GM19240 (cell line): Measurements from ENCODE around the gene PRKAB1.

Experiments
- DNase-seq: peaks from one replicate; pipeline ENCODE4 v3.0.0; 2011; ENCODE audit warnings: low spot score; ENCODE audit not compliant: insufficient read length

The PRKAB1 gene

GRCh38 chr12:119712721-119713120 is 44.8 kb downstream of the PRKAB1 start:
- DNase-seq = no peak

- no peak for DNase-seq
Observed at GRCh38 chr12:119713551-119714031, 45.7 kb downstream of the PRKAB1 start.

- DNase-seq = no peak
Observed at GRCh38 chr12:119714614-119715267, 46.8 kb downstream of the PRKAB1 start.

- no peak for DNase-seq
Observed at GRCh38 chr12:119715268-119715620, 47.3 kb downstream of the PRKAB1 start.

- no peak for DNase-seq
Observed at GRCh38 chr12:119718141-119718540, 50.2 kb downstream of the PRKAB1 start.

- DNase-seq = no peak
Observed at GRCh38 chr12:119720349-119720748, 52.4 kb downstream of the PRKAB1 start.

GRCh38 chr12:119721306-119721705 is 53.4 kb downstream of the PRKAB1 start:
- no peak for DNase-seq

GRCh38 chr12:119725523-119725922 is 57.6 kb downstream of the PRKAB1 start:
- no peak for DNase-seq

GRCh38 chr12:119727600-119728443 is 59.9 kb downstream of the PRKAB1 start:
- DNase-seq = no peak

- no peak for DNase-seq
Observed at GRCh38 chr12:119728444-119728745, 60.5 kb downstream of the PRKAB1 start.

GRCh38 chr12:119729871-119730270 is 61.9 kb downstream of the PRKAB1 start:
- no peak for DNase-seq

- DNase-seq = no peak
Observed at GRCh38 chr12:119730381-119730780, 62.4 kb downstream of the PRKAB1 start.
